ENCODE results near the gene VKORC1L1.
A peak's percentile ranks its signal among the peaks of the same experiment; 100 is the strongest.
"Not testable (repeated sequence)": the region's sequence is repeated elsewhere in the genome, so short reads cannot be mapped to it uniquely, and the experiment has no call there.

VKORC1L1 gene

DNA sequence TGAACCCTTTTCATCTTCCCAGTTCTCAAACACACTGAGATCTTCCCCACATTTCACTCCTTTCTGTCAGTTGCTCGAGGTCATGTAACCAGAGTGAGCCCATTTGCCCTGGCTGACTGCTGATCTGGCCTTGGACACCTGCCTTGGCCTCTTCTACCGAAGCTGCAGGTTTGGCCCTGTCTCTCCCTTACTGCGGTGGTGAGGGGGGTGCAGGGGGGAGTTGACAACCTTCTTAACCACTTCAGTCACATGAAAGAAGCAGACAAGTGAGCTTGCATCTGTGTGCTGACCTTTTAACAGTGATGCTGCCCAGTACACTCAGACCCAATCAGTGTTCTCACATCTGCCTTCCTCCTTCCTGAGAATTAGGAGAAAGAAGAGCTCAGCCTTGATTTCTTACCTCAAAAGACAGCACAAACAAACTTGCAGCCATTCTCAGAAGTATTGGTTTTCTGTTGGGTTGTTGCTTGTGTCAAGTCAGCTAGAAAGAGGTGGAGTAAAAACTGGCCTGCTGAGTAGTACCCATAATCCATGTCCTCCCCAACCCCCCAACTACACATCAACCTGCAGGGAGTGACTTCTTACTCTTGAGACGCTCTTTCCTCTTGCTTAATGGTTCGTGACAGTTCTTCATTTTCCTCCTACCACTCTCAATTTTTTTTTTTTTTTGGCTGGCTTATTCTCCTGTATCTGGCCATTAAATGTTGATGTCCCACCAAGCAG is 15.7 kb downstream of the VKORC1L1 start:
- not testable (repeated sequence) for DNase-seq

- DNase-seq = not testable (repeated sequence)
These were observed 16.8 kb downstream of the VKORC1L1 start for GRCh38 chr7:65889722-65890121.

GRCh38 chr7:65892161-65892560 is 19.3 kb downstream of the VKORC1L1 start:
- DNase-seq = no peak

DNA sequence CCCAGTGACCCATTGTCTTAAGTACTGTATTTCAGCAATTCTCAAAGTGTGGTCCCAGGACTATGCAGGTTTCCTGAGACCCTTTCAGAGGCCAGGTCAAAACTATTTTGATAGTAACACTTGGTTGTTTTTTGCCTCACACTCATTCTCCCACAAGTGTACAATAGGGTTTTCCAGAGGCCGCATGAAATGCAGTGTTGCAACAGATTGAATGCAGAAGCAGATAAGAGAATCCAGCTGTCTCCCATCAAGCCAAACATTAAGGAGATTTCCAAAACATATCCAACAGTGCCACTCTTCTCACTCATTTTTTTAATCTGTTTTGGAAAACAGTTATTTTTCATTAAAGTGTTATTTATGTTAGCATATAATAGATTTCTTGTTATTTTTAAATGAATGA is 20.0 kb downstream of the VKORC1L1 start:
- no peak for DNase-seq

- DNase-seq = no peak
These were observed 23.5 kb downstream of the VKORC1L1 start for GRCh38 chr7:65896279-65896870.

DNA sequence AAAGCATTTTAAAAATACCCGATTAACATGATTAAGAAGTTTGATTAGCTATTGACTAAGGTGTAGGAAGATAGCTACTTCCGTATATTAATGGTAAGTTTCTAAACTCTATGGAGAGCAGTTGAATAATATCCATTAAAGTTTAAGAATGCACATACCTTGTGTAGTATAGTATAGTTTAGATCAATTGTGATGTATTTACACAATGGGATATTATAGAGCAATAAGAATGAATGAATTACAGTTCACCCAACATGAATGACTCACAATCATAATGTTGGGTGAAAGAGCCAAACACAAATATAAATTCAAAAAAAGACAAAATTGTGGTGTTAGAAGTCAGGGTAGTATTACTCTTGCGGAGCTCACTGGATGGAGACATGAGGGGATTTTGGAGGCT is 24.4 kb downstream of the VKORC1L1 start:
- not testable (repeated sequence) for DNase-seq

GRCh38 chr7:65898677-65899447 is 26.0 kb downstream of the VKORC1L1 start:
- DNase-seq = not testable (repeated sequence)

GRCh38 chr7:65902306-65902705 is 29.4 kb downstream of the VKORC1L1 start:
- no peak for DNase-seq

DNA sequence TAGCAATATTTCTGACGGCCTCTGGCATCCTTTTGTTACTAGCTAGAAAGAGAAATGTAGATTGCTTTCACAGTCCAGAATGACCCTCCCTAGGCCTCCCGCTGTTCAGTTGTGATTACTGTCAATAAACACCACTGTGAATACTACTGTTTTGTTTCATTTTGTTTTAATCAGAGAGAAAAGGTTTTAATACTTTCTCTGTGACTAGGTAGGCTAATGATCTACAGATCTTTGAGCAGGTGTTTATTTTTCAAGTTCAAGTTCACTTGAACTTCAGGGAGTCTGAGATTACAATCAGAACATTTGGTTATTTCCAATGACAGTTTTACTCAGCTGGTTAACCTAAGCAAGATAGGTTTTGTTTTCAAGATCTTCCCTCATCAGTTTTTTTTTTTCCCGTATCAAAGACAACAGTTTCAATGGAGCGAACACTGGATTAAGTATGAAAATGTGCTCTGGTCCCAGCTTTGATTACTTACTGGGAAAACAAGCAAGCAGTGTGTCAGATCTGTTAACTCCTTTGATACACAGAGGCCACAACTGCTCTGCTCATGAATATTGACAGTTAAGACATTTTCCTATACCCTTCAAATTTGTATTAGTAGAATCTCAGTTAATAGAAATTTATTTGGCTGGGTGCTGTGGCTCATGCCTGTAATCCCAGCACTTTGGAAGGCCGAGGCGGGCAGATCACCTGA is 34.8 kb downstream of the VKORC1L1 start:
- DNase-seq = no peak

DNA sequence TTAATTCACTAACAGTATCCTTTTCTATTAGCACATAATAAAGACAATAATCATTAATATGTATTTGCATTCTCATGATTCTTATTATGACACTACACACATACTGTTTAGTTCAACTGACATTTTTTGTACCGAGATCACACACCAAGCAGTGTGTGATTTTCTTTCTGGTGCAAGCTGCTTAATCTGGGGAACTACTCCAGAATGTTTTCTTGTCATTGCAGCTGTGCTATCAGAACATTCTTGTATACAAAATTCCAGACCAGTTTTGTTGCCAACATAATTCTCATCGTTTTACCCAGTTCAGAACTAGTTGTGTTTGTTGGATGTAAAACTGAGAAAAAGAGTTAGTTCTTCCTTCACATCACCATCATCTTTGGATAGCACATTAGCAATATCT is 37.4 kb downstream of the VKORC1L1 start:
- no peak for DNase-seq

- DNase-seq = no peak
These were observed 39.4 kb downstream of the VKORC1L1 start for GRCh38 chr7:65912237-65912636.

DNA sequence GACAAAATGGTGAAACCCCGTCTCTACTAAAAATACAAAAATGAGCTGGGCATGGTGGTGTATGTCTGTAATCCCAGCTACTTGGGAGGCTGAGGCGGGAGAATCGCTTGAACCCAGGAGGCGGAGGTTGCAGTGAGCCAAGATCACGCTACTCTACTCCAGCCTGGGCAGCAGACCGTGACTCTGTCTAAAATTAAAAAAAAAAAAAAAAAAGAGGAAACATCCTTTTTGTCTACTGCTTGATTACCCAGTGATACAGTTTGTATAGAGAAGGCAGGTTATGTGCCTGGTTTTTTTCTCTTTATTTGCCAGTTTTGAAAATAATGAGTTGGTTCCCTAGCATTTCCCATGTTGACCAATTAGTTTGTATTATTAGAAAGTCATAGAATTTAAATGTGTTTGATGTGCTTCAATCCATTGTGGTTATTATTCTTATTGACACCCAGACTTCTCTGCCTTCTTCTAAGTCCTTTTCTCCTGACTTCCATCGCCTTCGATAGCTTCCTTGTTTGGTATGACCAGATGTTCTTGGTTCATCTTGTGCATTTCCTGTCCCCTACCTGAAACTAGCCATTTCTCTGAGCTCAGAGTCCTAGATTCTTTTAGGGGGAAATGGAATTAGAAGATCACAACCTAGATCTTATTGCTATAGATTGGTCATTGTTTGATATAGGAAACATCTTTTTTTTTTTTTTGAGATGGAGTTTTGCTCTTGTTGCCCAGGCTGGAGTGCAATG is 43.2 kb downstream of the VKORC1L1 start:
- DNase-seq = no peak

DNA sequence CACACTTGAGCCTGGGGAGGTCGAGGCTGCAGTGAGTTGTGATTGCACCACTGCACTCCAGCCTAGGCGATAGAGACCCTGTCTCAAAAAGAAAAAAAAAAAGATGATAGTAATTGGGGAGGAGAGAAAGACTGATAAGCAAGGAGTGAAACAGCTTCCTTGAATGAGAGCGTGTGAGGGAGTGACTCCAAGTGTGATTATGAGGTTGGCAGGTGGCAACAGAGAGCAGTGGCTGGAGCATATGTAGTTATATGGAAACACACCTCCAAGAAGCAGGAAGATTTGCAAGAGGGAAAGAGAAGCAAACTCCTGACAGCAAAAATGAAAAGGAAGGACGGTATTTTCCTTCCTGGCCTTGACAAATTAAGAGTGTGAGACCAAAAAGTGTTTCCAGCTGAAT is 50.4 kb downstream of the VKORC1L1 start:
- DNase-seq = no peak

DNA sequence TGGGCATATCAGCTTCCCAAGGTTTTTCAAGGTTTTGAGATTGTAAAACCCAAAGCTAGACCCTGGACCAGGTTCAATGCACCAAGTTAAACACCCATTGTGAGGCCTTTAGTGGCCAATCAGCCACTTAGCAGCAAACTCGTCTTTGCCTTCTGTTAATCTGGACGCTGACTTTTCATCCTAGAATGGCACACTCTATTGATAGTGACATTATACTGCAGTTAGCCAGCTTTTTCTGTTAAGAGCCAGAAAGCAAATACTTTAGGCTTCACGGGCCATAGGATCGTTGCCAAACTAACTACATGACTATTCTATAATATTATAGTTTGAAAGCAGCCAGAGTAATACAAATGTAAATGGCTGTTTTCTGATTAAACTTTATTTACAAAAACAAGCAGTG is 51.3 kb downstream of the VKORC1L1 start:
- DNase-seq = no peak

DNA sequence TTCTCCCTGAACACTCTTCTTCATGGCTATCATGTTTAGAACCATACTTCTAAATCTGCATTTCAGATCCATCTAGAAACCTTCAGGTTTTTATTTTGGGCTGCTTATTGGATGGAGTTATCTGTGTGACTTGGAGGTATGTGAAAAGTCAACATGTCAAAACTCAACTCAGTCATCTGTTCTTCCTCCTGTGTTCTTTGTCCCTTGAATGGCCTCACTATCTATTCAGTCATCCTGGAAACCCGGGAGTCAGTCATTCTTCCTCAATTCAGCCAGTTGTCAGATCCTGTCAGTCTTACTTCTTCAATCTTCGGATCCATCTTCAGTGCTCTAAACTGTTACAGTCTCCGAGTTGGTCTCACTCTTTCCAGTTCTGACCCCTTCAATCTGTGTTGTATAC is 52.2 kb downstream of the VKORC1L1 start:
- no peak for DNase-seq

GRCh38 chr7:65926588-65926987 is 53.7 kb downstream of the VKORC1L1 start:
- no peak for DNase-seq

DNA sequence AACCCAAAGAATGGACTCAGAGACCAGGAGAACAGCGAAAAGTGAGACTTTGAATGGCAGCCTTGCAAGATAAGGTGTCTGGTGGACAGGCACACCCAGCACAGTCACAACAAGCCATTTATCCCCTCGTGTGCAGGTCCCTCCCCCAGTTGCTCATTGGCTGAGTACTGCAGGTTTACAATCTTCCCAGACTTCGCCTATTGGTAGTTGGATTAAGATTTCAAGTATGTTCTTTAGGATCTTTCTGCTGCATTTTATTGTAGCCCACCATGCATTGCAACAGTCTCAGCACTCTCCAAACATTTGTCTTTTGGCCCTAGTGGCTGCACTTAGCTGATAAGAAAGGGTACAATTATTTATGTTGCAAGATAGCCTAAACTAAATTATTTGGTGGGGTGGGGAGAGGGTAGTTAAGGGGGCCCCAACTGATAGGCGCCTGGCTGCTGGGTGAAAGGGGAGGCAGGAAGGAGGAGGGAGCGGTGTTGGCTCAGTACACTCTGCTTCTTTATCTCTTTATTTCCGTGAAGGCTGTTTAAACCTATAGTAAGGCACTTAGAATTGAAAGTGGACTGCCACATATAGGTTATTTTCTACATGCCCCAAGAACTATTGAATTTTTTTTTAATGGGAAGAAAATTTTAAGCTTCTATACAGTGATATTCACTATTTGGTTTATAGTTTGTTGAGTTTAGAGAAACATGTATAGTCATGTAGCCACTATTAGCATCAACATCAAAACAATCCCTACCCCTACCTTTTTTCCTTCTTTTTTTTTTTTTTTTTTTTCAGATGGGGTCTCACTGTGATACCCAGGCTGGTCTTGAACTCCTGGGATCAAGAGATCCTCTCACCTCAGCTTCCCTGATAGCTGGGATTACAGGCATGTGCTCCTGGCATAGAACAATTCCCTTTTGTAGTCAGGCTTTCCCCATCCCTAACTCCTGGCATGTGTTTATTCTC is 54.9 kb downstream of the VKORC1L1 start:
- no peak for DNase-seq

DNA sequence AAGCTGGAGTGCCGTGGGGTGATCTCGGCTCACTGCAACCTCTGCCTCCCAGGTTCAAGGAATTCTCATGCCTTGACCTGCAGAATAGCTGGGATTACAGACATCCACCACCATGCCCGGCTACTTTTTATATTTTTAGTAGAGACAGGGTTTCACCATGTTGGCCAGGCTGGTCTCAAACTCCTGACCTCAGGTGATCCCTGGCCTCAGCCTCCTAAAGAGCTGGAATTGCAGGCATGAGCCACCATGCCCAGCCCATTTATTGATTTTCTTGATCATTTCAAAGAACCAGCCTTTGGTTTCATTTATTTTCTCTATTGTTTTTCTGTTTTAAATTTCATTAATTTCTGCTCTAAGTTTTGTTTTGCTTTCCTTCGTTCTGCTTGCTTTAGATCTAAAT is 58.8 kb downstream of the VKORC1L1 start:
- no peak for DNase-seq

DNA sequence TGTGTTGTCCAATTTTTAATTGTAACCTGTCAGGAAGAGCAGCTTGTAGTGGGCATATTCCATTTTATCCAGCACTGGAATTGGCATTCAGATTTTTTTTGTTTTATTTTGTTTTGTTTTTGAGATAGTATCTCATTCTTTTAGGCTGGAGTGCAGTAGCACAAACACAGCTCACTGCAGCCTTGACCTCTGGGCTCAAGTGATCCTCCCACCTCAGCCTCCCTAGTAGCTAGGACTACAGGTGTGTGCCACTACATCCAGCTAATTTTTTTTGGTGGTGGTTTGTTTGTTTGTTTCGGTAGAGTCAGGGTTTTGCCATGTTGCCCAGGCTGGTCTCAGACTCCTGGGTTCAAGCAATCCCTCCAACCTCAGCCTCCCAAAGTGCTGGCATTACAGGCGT is 64.4 kb downstream of the VKORC1L1 start:
- DNase-seq = no peak

DNA sequence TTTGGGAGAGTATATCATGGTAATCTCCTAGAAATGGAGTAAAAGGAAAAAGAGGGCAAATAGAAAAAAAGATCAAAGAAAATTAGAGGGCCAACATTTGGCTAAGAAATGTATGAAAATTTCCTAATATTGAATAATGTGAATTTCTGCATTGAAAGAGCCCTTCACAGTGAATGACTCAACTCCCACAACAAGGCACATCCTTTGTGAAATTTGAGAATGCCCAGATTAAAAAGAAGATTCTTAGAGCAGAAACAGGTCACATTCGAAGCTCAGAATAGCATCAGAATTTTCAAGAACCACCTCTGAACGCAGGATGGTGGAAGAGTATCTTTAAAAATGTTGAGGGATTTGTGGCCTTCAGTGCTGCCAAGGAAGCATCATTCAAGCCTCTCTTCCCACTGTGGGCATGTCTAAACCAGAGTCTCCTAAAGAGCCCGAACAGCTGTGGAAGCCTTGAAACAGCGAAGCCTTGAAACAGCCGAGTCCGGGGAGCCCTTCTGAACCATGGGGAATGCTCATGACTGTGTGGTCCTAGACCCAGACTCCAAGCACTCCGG is 65.5 kb downstream of the VKORC1L1 start:
- DNase-seq = peak; percentile 27

DNA sequence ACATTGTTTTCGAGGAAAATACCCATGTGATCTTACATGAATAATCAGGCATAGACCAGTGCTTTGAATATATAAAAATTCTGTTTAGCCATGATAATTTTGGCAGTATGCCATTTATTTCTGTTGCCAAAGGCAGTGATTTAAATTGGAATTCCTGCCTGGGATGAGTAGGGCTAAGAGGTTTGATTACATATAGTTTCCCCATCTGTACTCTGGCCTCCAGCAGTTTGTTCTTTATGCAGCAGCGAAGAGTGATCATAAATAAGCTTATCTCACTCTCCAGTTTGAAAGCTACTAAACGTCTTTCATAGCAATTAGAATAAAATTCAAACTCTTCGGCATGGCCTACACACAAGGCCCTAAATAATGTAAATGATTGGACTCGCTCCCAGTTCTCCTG is 72.9 kb downstream of the VKORC1L1 start:
- DNase-seq = not testable (repeated sequence)
